Activated CD8-positive, alpha-beta T cell treated with anti-CD3 and anti-CD28 coated beads for 36 hours (primary cell): ENCODE data around the gene VDR. TPM values are rescaled to one million over a fixed set of nuclear protein-coding genes. Genes with fewer than 3 reads are reported as not detected.

Experiments used
- ATAC-seq: fragments of 200-7000 bp; cut with Tn5 transposase; one replicate; pipeline ENCODE4 v1.10.0; 2021; ENCODE audit warnings: mild to moderate bottlenecking, moderate library complexity
- CTCF ChIA-PET: fragments of 350-600 bp; sonication (Branson Sonifier 250); formaldehyde crosslinking; loops from one replicate; lab custom pipeline; 2021; ENCODE audit warnings: antibody characterized with exemption; lab: Charles Lee
- POLR2A ChIA-PET: fragments of 350-600 bp; sonication (Branson Sonifier 250); formaldehyde crosslinking; loops from one replicate; lab custom pipeline; 2021; ENCODE audit warnings: antibody characterized with exemption; lab: Charles Lee
- DNase-seq: peaks from one replicate; pipeline ENCODE4 v3.0.0-alpha.2; 2020
- H3K27ac Mint-ChIP-seq: one replicate; pipeline ENCODE4 v1.8.0; 2021; ENCODE audit warnings: mild to moderate bottlenecking, mixed read lengths
- H3K27me3 Mint-ChIP-seq: one replicate; pipeline ENCODE4 v1.8.0; 2021; ENCODE audit warnings: mixed read lengths
- H3K36me3 Mint-ChIP-seq: one replicate; pipeline ENCODE4 v1.8.0; 2021; ENCODE audit warnings: low read depth, mixed read lengths
- H3K4me1 Mint-ChIP-seq: one replicate; pipeline ENCODE4 v1.8.0; 2021; ENCODE audit warnings: low read depth, mixed read lengths
- H3K4me3 Mint-ChIP-seq: one replicate; pipeline ENCODE4 v1.8.0; 2021; ENCODE audit warnings: mild to moderate bottlenecking, moderate library complexity, mixed read lengths
- H3K9me3 Mint-ChIP-seq: one replicate; pipeline ENCODE4 v1.8.0; 2021; ENCODE audit warnings: mixed read lengths
- intact Hi-C: fragments of 100-400 bp; cut with micrococcal nuclease; formaldehyde crosslinking; loops from one replicate; pipeline ENCODE4 v1.10.0; 2022
- total RNA-seq, 2 experiments: library from RNA; stranded (reverse); gene quantifications; one replicate each; pipeline ENCODE4 v1.2.3, GENCODE V29; 2021
- TF ChIP-seq, protein P1 (sequence below): fragments of 200-600 bp; IDR thresholded peaks from one replicate; pipeline ENCODE4 v1.8.0; 2022; ENCODE audit warnings: antibody characterized with exemption, mild to moderate bottlenecking

Gene VDR
- total RNA-seq, 2 experiments from 2014 or later: 84.6 to 86.4 TPM

DNA sequence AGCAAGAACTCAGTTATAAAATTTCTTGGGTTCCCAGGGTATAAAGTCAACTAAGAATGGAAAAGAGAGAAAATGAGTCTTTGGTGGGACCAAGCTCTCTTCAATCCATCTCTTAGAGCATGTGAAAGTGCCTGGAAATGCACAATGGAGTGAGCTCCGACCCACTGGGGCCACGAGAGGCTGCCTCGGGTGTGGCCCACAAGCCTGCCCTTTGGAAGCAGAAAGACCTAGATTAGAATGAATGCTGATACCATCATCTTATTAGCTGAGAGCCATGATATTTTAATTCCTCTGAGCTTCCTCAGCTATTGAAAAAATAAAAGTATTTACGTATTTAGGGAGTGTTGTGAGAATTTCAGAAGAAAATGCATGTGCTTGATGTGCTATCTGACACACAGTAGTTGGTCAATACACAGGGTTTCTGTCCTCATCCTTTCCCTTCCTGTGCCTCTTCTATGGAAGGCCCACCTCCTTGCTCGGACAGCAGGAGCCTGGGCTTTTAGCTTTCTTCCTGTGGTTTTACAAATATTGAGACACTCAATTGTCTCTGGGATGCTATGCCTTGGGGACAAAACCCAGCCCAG lies 42.5 kb downstream of the VDR start:
- Mint-ChIP-seq H3K36me3 (peaks cover 76% of the 10 kb centered on the region), H3K4me1 (peaks cover 60% of the 10 kb centered on the region), H3K27ac (peak overlapping the region; percentile 27), H3K4me3 (no peak overlapping the region), H3K9me3 (no peaks in the 10 kb centered on the region), H3K27me3 (no peaks in the 10 kb centered on the region)
- intact Hi-C loops: loop anchor here (10.0 kb wide), 1 partner anchor 83 kb away; no protein-coding TSS in a partner anchor
- TF ChIP-seq, protein P1, sequence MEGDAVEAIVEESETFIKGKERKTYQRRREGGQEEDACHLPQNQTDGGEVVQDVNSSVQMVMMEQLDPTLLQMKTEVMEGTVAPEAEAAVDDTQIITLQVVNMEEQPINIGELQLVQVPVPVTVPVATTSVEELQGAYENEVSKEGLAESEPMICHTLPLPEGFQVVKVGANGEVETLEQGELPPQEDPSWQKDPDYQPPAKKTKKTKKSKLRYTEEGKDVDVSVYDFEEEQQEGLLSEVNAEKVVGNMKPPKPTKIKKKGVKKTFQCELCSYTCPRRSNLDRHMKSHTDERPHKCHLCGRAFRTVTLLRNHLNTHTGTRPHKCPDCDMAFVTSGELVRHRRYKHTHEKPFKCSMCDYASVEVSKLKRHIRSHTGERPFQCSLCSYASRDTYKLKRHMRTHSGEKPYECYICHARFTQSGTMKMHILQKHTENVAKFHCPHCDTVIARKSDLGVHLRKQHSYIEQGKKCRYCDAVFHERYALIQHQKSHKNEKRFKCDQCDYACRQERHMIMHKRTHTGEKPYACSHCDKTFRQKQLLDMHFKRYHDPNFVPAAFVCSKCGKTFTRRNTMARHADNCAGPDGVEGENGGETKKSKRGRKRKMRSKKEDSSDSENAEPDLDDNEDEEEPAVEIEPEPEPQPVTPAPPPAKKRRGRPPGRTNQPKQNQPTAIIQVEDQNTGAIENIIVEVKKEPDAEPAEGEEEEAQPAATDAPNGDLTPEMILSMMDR: no peak
- CTCF ChIA-PET: interaction anchor here (0.8 to 3.7 kb wide), 8 partner anchors 13 to 120 kb away, joined by 3 to 22 read pairs (median 8); partner anchors contain the start of gene VDR
- POLR2A ChIA-PET: interaction anchor here (0.9 to 3.0 kb wide), 9 partner anchors 9 to 295 kb away, joined by 3 to 15 read pairs (median 5); partner anchors contain the start of genes ASB8 and VDR
- ATAC-seq (no peak), DNase-seq (no peak)

DNA sequence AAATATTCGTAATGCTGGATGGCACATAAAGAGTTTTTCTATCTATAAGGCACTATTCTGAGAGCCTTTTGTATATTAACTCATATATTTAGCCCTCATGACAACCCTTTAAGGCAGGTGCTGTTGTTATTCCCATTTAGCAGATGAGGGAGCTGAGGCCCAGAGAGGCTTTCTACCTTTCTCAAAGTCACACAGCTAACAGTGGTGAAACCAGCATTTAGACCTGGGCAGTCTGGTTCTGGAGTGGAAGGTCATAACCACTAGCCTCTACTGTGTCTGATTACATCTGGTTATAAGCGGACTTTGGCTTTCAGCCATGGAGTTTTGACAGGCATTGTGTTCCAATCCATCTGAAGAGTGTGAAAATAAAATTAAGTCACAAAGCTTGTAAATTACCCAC lies 43.9 kb downstream of the VDR start:
- POLR2A ChIA-PET: interaction anchor here (0.6 to 3.0 kb wide), 19 partner anchors 8 to 395 kb away, joined by 3 to 15 read pairs (median 5); partner anchors contain the start of genes ASB8 and VDR
- CTCF ChIA-PET: interaction anchor here (0.6 to 3.7 kb wide), 10 partner anchors 19 to 119 kb away, joined by 3 to 22 read pairs (median 8); partner anchors contain the start of gene VDR
- Mint-ChIP-seq H3K27me3 (no peaks in the 10 kb centered on the region), H3K4me1 (peaks cover 58% of the 10 kb centered on the region), H3K4me3 (peak overlapping the region; percentile 29), H3K27ac (peak overlapping the region; percentile 98), H3K36me3 (peaks cover 76% of the 10 kb centered on the region), H3K9me3 (no peaks in the 10 kb centered on the region)
- ATAC-seq: peak; percentile 2
- no peak for DNase-seq
- TF ChIP-seq, protein P1: no peak
- intact Hi-C loops: loop anchor here (2.0 to 10.0 kb wide), 2 partner anchors 24 to 84 kb away; no protein-coding TSS in a partner anchor

DNA sequence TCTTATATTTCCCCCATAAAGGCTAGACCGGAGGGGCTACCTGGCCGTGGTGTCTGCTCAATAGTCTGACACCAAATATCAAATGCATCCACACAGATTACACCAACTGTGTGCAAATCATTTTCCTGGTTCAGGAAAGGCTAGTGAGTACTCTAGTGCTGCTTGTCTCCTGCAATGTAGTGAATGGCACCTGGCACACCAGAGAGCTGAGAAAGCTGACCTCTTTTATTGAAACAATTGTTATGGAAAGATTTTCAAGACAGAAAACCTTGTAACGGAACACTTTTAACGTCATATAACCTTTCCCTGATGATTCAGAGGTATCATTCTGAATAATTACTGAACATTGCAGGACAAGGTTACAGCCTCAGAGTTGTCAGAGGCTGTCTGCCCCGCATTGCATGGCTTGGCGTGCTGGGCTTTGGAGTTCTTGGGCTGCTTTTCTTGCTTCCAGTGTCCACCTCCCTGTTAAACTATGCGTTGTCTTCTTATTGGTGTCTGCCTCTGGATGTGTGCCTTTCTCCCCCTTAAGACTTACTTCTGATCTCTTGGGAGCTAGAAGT lies 44.4 kb downstream of the VDR start:
- POLR2A ChIA-PET: interaction anchor here (0.6 to 3.0 kb wide), 17 partner anchors 9 to 1336 kb away, joined by 3 to 15 read pairs (median 4); partner anchors contain the start of gene VDR
- peak overlapping the region; percentile 98 for H3K27ac Mint-ChIP-seq
- H3K4me3 Mint-ChIP-seq: peak overlapping the region; percentile 29
- CTCF ChIA-PET: interaction anchor here (0.6 to 3.7 kb wide), 8 partner anchors 19 to 103 kb away, joined by 3 to 22 read pairs (median 8); partner anchors contain the start of gene VDR
- DNase-seq (peak; percentile 69), ATAC-seq (peak; percentile 92)
- no peaks in the 10 kb centered on the region for H3K9me3 Mint-ChIP-seq
- H3K27me3 Mint-ChIP-seq: no peaks in the 10 kb centered on the region
- TF ChIP-seq, protein P1: no peak
- intact Hi-C loops: loop anchor here (2.0 to 10.0 kb wide), 2 partner anchors 24 to 84 kb away; no protein-coding TSS in a partner anchor
- H3K36me3 Mint-ChIP-seq: peaks cover 80% of the 10 kb centered on the region
- peaks cover 58% of the 10 kb centered on the region for H3K4me1 Mint-ChIP-seq

DNA sequence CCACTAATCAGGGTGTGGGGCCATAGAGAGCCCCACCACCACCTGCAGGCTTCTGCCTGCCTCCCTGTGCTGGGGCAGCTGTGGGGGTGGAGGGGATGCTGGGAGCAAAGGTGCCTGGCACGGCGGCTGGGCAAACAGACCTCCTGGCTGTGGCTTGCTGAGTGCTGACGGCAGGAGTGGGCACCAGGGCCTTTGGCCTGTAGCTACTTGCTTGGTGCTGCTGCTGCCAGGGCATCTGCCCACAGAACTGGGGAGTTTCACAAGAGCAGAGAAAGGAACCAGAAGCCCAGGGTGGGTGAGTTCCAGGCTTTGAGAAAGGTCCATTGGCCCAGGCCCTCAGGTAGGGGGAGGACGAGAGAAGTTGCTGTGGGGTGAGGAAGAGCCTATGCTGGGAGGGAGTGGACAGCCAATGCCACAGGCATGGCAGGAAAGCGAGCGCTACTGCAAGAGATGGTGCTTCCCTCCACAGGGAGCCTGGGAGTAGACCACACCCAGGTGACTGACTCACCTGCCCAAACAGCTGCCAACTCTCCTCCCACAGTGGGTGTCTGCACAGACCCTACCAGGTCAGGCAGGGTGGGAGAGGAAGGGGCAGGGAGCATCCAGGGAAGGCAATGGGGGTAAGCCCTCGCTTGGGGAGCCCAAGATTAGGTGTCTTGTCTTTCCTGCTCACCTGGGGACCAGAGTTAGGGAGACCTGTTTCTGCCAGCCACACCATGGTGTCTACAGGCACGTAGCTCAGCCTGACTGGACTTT lies 46.1 kb downstream of the VDR start:
- Mint-ChIP-seq H3K9me3 (no peaks in the 10 kb centered on the region), H3K27ac (peak overlapping the region; percentile 98), H3K4me3 (no peak overlapping the region), H3K27me3 (no peaks in the 10 kb centered on the region), H3K4me1 (peaks cover 50% of the 10 kb centered on the region), H3K36me3 (peaks cover 71% of the 10 kb centered on the region)
- DNase-seq (no peak), ATAC-seq (no peak)
- intact Hi-C loops: no loop called here
- CTCF ChIA-PET: interaction anchor here (1.0 to 2.1 kb wide), 2 partner anchors 20 to 105 kb away, joined by 3 to 5 read pairs; partner anchors contain the start of gene TMEM106C
- TF ChIP-seq, protein P1: no peak
- POLR2A ChIA-PET: interaction anchor here (1.0 to 1.8 kb wide), 4 partner anchors 9 to 47 kb away, joined by 3 to 7 read pairs (median 4); partner anchors contain the start of gene VDR
